Activated CD8-positive, alpha-beta T cell treated with anti-CD3 and anti-CD28 coated beads, Interleukin-2, amount 10 ng/mL, durations not matched to agents 7 days and 5 days (primary cell): Measurements from ENCODE around the gene LIPK. TPM values are rescaled to one million over a fixed set of nuclear protein-coding genes. Genes with fewer than 3 reads are reported as not detected.

Source experiments
- ATAC-seq: fragments of 150-1000 bp; cut with Tn5 transposase; one replicate; pipeline ENCODE4 v1.10.0; 2021; ENCODE audit warnings: moderate library complexity
- CTCF ChIA-PET: fragments of 350-600 bp; sonication (Branson Sonifier 250); formaldehyde crosslinking; loops from one replicate; lab custom pipeline; 2021; ENCODE audit warnings: antibody characterized with exemption; lab: Charles Lee
- POLR2A ChIA-PET: fragments of 350-600 bp; sonication (Branson Sonifier 250); formaldehyde crosslinking; loops from one replicate; lab custom pipeline; 2021; ENCODE audit warnings: antibody characterized with exemption; lab: Charles Lee
- DNase-seq: peaks from one replicate; pipeline ENCODE4 v3.0.0-alpha.2; 2020
- H3K27ac Mint-ChIP-seq: one replicate; pipeline ENCODE4 v1.8.0; 2021; ENCODE audit warnings: mild to moderate bottlenecking, mixed read lengths
- H3K27me3 Mint-ChIP-seq: one replicate; pipeline ENCODE4 v1.8.0; 2021; ENCODE audit warnings: low read depth, mixed read lengths
- H3K36me3 Mint-ChIP-seq: one replicate; pipeline ENCODE4 v1.8.0; 2021; ENCODE audit warnings: low read depth, mixed read lengths
- H3K4me1 Mint-ChIP-seq: one replicate; pipeline ENCODE4 v1.8.0; 2021; ENCODE audit warnings: low read depth, mixed read lengths
- H3K4me3 Mint-ChIP-seq: one replicate; pipeline ENCODE4 v1.8.0; 2021; ENCODE audit warnings: mild to moderate bottlenecking, mixed read lengths
- H3K9me3 Mint-ChIP-seq: one replicate; pipeline ENCODE4 v1.8.0; 2022; ENCODE audit warnings: mixed read lengths; ENCODE audit not compliant: insufficient read depth
- total RNA-seq, 2 experiments: library from RNA; stranded (reverse); gene quantifications; one replicate each; pipeline ENCODE4 v1.2.3, GENCODE V29; 2021

Gene LIPK
- total RNA-seq, 2 experiments from 2014 or later = not detected

- Mint-ChIP-seq H3K36me3 (no peaks in the 10 kb centered on the region), H3K27ac (no peak overlapping the region), H3K9me3 (no peaks in the 10 kb centered on the region), H3K4me1 (peaks cover 7% of the 10 kb centered on the region), H3K4me3 (no peak overlapping the region), H3K27me3 (no peaks in the 10 kb centered on the region)
- ATAC-seq (no peak), DNase-seq (no peak)
- ChIA-PET CTCF (no interaction called here), POLR2A (no interaction called here)
These were observed 50.6 kb downstream of the LIPK start for GRCh38 chr10:88756660-88757059.

GRCh38 chr10:88759366-88760101, 53.5 kb downstream of the LIPK start, which contains the start of gene LIPN:
Gene LIPN (plus strand): TSS chr10:88760020. CDS start chr10:88761406, 1,386 bp downstream.
- peaks cover 2% of the 10 kb centered on the region for H3K27me3 Mint-ChIP-seq
- ATAC-seq (no peak), DNase-seq (no peak)
- ChIA-PET POLR2A (no interaction called here), CTCF (interaction anchor here (0.6 to 1.8 kb wide), 11 partner anchors 13 to 458 kb away, joined by 3 to 6 read pairs (median 3); partner anchors contain the start of gene RNLS)
- peaks cover 7% of the 10 kb centered on the region for H3K4me1 Mint-ChIP-seq
- no peak within 1 kb of the TSS for H3K4me3 Mint-ChIP-seq
- no peaks in the 10 kb centered on the region for H3K9me3 Mint-ChIP-seq
- H3K36me3 Mint-ChIP-seq = no peaks in the 10 kb centered on the region
- H3K27ac Mint-ChIP-seq = no peak within 1 kb of the TSS

GRCh38 chr10:88762906-88763305, 56.9 kb downstream of the LIPK start:
- H3K4me1 Mint-ChIP-seq = peaks cover 5% of the 10 kb centered on the region
- H3K27me3 Mint-ChIP-seq = peaks cover 9% of the 10 kb centered on the region
- no peak overlapping the region for H3K27ac Mint-ChIP-seq
- no peak overlapping the region for H3K4me3 Mint-ChIP-seq
- DNase-seq (no peak), ATAC-seq (no peak)
- CTCF ChIA-PET = no interaction called here
- H3K36me3 Mint-ChIP-seq = no peaks in the 10 kb centered on the region
- POLR2A ChIA-PET = no interaction called here
- no peaks in the 10 kb centered on the region for H3K9me3 Mint-ChIP-seq

GRCh38 chr10:88763441-88763840, 57.4 kb downstream of the LIPK start:
- ATAC-seq (no peak), DNase-seq (no peak)
- Mint-ChIP-seq H3K27me3 (peaks cover 11% of the 10 kb centered on the region), H3K27ac (no peak overlapping the region), H3K4me1 (peaks cover 5% of the 10 kb centered on the region), H3K36me3 (no peaks in the 10 kb centered on the region), H3K9me3 (no peaks in the 10 kb centered on the region), H3K4me3 (no peak overlapping the region)
- ChIA-PET CTCF (interaction anchor here (1.7 kb wide), 1 partner anchor 169 kb away, joined by 3 read pairs; no protein-coding TSS in a partner anchor), POLR2A (interaction anchor here (0.7 kb wide), 1 partner anchor 180 kb away, joined by 4 read pairs; the partner anchor contains the start of gene RNLS)

GRCh38 chr10:88764110-88764509, 58.1 kb downstream of the LIPK start:
- no peaks in the 10 kb centered on the region for H3K9me3 Mint-ChIP-seq
- peaks cover 15% of the 10 kb centered on the region for H3K27me3 Mint-ChIP-seq
- H3K4me3 Mint-ChIP-seq = no peak overlapping the region
- DNase-seq (no peak), ATAC-seq (no peak)
- H3K27ac Mint-ChIP-seq = no peak overlapping the region
- POLR2A ChIA-PET = interaction anchor here (0.7 kb wide), 1 partner anchor 181 kb away, joined by 4 read pairs; the partner anchor contains the start of gene RNLS
- peaks cover 5% of the 10 kb centered on the region for H3K4me1 Mint-ChIP-seq
- CTCF ChIA-PET = interaction anchor here (0.8 to 1.7 kb wide), 2 partner anchors 23 to 169 kb away, joined by 3 read pairs; no protein-coding TSS in a partner anchor
- H3K36me3 Mint-ChIP-seq = no peaks in the 10 kb centered on the region

- POLR2A ChIA-PET = no interaction called here
- H3K27me3 Mint-ChIP-seq = peaks cover 15% of the 10 kb centered on the region
- ATAC-seq (no peak), DNase-seq (no peak)
- no peaks in the 10 kb centered on the region for H3K4me1 Mint-ChIP-seq
- H3K4me3 Mint-ChIP-seq = no peak overlapping the region
- no peak overlapping the region for H3K27ac Mint-ChIP-seq
- CTCF ChIA-PET = interaction anchor here (1.7 kb wide), 1 partner anchor 38 kb away, joined by 4 read pairs; no protein-coding TSS in a partner anchor
- H3K9me3 Mint-ChIP-seq = no peaks in the 10 kb centered on the region
- H3K36me3 Mint-ChIP-seq = no peaks in the 10 kb centered on the region
These were observed 59.8 kb downstream of the LIPK start for GRCh38 chr10:88765816-88766215.

GRCh38 chr10:88769384-88769783, 63.3 kb downstream of the LIPK start:
- H3K4me3 Mint-ChIP-seq = no peak overlapping the region
- H3K36me3 Mint-ChIP-seq = no peaks in the 10 kb centered on the region
- H3K27ac Mint-ChIP-seq = no peak overlapping the region
- no peaks in the 10 kb centered on the region for H3K4me1 Mint-ChIP-seq
- no peak for DNase-seq
- ATAC-seq = no peak
- H3K27me3 Mint-ChIP-seq = peaks cover 21% of the 10 kb centered on the region
- ChIA-PET POLR2A (interaction anchor here (0.6 kb wide), 1 partner anchor 57 kb away, joined by 3 read pairs; no protein-coding TSS in a partner anchor), CTCF (interaction anchor here (0.8 to 1.2 kb wide), 2 partner anchors 41 to 66 kb away, joined by 4 to 5 read pairs; no protein-coding TSS in a partner anchor)
- H3K9me3 Mint-ChIP-seq = no peaks in the 10 kb centered on the region

- no peaks in the 10 kb centered on the region for H3K9me3 Mint-ChIP-seq
- ChIA-PET POLR2A (no interaction called here), CTCF (interaction anchor here (1.1 to 1.4 kb wide), 2 partner anchors 14 to 21 kb away, joined by 3 to 4 read pairs; partner anchors contain the start of gene LIPN)
- ATAC-seq = no peak
- peaks cover 9% of the 10 kb centered on the region for H3K27me3 Mint-ChIP-seq
- H3K4me1 Mint-ChIP-seq = peaks cover 6% of the 10 kb centered on the region
- H3K36me3 Mint-ChIP-seq = no peaks in the 10 kb centered on the region
- H3K27ac Mint-ChIP-seq = no peak overlapping the region
- no peak for DNase-seq
- H3K4me3 Mint-ChIP-seq = no peak overlapping the region
These were observed 75.2 kb downstream of the LIPK start for GRCh38 chr10:88781206-88781605.

- ATAC-seq = no peak
- Mint-ChIP-seq H3K4me3 (no peak overlapping the region), H3K27ac (no peak overlapping the region), H3K9me3 (no peaks in the 10 kb centered on the region), H3K4me1 (peaks cover 6% of the 10 kb centered on the region), H3K36me3 (no peaks in the 10 kb centered on the region), H3K27me3 (peaks cover 7% of the 10 kb centered on the region)
- ChIA-PET CTCF (no interaction called here), POLR2A (no interaction called here)
- no peak for DNase-seq
These were observed 76.2 kb downstream of the LIPK start for GRCh38 chr10:88782222-88782621.

GRCh38 chr10:88783724-88784123, 77.7 kb downstream of the LIPK start:
- ATAC-seq = no peak
- Mint-ChIP-seq H3K4me3 (no peak overlapping the region), H3K27me3 (peaks cover 3% of the 10 kb centered on the region), H3K27ac (no peak overlapping the region), H3K36me3 (no peaks in the 10 kb centered on the region), H3K9me3 (no peaks in the 10 kb centered on the region), H3K4me1 (peaks cover 6% of the 10 kb centered on the region)
- ChIA-PET POLR2A (no interaction called here), CTCF (no interaction called here)
- DNase-seq = no peak

- CTCF ChIA-PET = no interaction called here
- Mint-ChIP-seq H3K4me1 (peaks cover 6% of the 10 kb centered on the region), H3K36me3 (no peaks in the 10 kb centered on the region)
These were observed 80.2 kb downstream of the LIPK start for GRCh38 chr10:88786032-88786770.

More at GRCh38 chr10:88786032-88786770, 80.2 kb downstream of the LIPK start:
- DNase-seq (no peak), ATAC-seq (no peak)
- Mint-ChIP-seq H3K4me3 (no peak overlapping the region), H3K27ac (no peak overlapping the region), H3K27me3 (peaks cover 3% of the 10 kb centered on the region), H3K9me3 (no peaks in the 10 kb centered on the region)
- POLR2A ChIA-PET = no interaction called here
